Stomach (tissue), 4 donors: Measurements from ENCODE around the gene PLEKHO2.
"Not testable (repeated sequence)": the region's sequence is repeated elsewhere in the genome, so short reads cannot be mapped to it uniquely, and the experiment has no call there.

Source experiments
- EP300 ChIP-seq: sonication (generic); formaldehyde crosslinking; IDR thresholded peaks from one replicate; pipeline ENCODE4 v1.6.1; 2017; ENCODE audit warnings: antibody characterized with exemption
- POLR2A ChIP-seq, 4 donors: fragments of 450-650 bp; IDR thresholded peaks; one replicate each; pipeline ENCODE4 v1.6.1; 2016; ENCODE audit warnings: antibody characterized with exemption in 4 of 4, control low read depth in 2 of 4, mild to moderate bottlenecking in 1 of 4, moderate library complexity in 1 of 4
- POLR2AphosphoS5 ChIP-seq, 3 donors: sonication (generic); formaldehyde crosslinking; IDR thresholded peaks; one replicate each; pipeline ENCODE4 v1.6.1; 2016; ENCODE audit warnings: antibody characterized with exemption in 3 of 3
- TF ChIP-seq, protein P1 (sequence below), 7 experiments: fragments of 450-650 bp in 4 of 7; fragments of 200-600 bp in 3 of 7; sonication (generic) in 3 of 7; IDR thresholded peaks; one replicate each; pipeline ENCODE4 v1.5.1; 2016 to 2019; ENCODE audit warnings: antibody characterized with exemption in 7 of 7, control low read depth in 2 of 7, mild to moderate bottlenecking in 1 of 7

DNA sequence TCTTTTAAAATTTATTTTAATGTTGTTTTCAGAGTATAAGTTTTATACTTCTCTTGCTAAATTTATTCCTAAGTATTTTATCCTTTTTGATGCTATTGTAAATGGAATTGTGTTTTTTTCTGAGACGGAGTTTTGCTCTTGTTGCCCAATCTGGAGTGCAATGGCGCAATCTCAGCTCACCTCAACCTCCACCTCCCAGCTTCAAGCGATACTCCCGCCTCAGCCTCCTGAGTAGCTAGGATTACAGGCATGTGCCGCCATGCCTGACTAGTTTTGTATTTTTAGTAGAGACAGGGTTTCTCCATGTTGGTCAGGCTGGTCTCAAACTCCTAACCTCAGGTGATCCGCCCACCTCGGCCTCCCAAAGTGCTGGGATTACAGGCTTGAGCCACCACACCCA lies 46.4 kb upstream of the PLEKHO2 start:
- TF ChIP-seq, protein P1, sequence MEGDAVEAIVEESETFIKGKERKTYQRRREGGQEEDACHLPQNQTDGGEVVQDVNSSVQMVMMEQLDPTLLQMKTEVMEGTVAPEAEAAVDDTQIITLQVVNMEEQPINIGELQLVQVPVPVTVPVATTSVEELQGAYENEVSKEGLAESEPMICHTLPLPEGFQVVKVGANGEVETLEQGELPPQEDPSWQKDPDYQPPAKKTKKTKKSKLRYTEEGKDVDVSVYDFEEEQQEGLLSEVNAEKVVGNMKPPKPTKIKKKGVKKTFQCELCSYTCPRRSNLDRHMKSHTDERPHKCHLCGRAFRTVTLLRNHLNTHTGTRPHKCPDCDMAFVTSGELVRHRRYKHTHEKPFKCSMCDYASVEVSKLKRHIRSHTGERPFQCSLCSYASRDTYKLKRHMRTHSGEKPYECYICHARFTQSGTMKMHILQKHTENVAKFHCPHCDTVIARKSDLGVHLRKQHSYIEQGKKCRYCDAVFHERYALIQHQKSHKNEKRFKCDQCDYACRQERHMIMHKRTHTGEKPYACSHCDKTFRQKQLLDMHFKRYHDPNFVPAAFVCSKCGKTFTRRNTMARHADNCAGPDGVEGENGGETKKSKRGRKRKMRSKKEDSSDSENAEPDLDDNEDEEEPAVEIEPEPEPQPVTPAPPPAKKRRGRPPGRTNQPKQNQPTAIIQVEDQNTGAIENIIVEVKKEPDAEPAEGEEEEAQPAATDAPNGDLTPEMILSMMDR (IDR thresholded peaks at IDR 0.05) = not testable (repeated sequence)
- TF ChIP-seq POLR2AphosphoS5 (IDR thresholded peaks at IDR 0.05); EP300; POLR2A (IDR thresholded peaks at IDR 0.05): not testable (repeated sequence)
